DMS153 (cell line): ENCODE measurements around the gene SYCP2L.
A peak's percentile ranks its signal among the peaks of the same experiment; 100 is the strongest.
"Not testable (repeated sequence)": the region's sequence is repeated elsewhere in the genome, so short reads cannot be mapped to it uniquely, and the experiment has no call there.

ENCODE experiments used
- DNase-seq: peaks from one replicate; lab custom pipeline; 2025; lab: John Stamatoyannopoulos, UW

The SYCP2L gene

GRCh38 chr6:10880366-10880765 is 6.5 kb upstream of the SYCP2L start:
- DNase-seq, result no peak

- DNase-seq, result not testable (repeated sequence)
These were observed 4.6 kb upstream of the SYCP2L start for GRCh38 chr6:10882253-10882630.

- DNase-seq, result no peak
These were observed 4.1 kb upstream of the SYCP2L start for GRCh38 chr6:10882657-10883171.

- DNase-seq, result no peak
These were observed 3.3 kb upstream of the SYCP2L start for GRCh38 chr6:10883312-10884244.

GRCh38 chr6:10884245-10884972 is 2.4 kb upstream of the SYCP2L start:
- no peak for DNase-seq

GRCh38 chr6:10886365-10886690 is 524 bp upstream of the SYCP2L start:
- DNase-seq, result not testable (repeated sequence)

GRCh38 chr6:10890151-10890550 is 3.3 kb downstream of the SYCP2L start:
- DNase-seq, result no peak

- DNase-seq, result no peak
These were observed 5.1 kb downstream of the SYCP2L start for GRCh38 chr6:10891960-10892359.

GRCh38 chr6:10894958-10895357 is 8.1 kb downstream of the SYCP2L start:
- DNase-seq, result no peak

- DNase-seq, result no peak
These were observed 9.8 kb downstream of the SYCP2L start for GRCh38 chr6:10896691-10897090.

- no peak for DNase-seq
These were observed 14.9 kb downstream of the SYCP2L start for GRCh38 chr6:10901770-10902169.

- DNase-seq, result no peak
These were observed 17.2 kb downstream of the SYCP2L start for GRCh38 chr6:10904015-10904414.

- no peak for DNase-seq
These were observed 21.4 kb downstream of the SYCP2L start for GRCh38 chr6:10908228-10908627.

- DNase-seq, result not testable (repeated sequence)
These were observed 32.7 kb downstream of the SYCP2L start for GRCh38 chr6:10919520-10919919.

GRCh38 chr6:10933126-10933525 is 46.3 kb downstream of the SYCP2L start:
- DNase-seq, result no peak

GRCh38 chr6:10939840-10940239 is 53.0 kb downstream of the SYCP2L start:
- no peak for DNase-seq

- no peak for DNase-seq
These were observed 59.0 kb downstream of the SYCP2L start for GRCh38 chr6:10945845-10946244.

GRCh38 chr6:10947966-10948365 is 61.1 kb downstream of the SYCP2L start:
- DNase-seq, result no peak

GRCh38 chr6:10949579-10950490 is 63.0 kb downstream of the SYCP2L start:
- DNase-seq, result no peak

GRCh38 chr6:10951675-10952282 is 64.9 kb downstream of the SYCP2L start:
- DNase-seq, result no peak

GRCh38 chr6:10954590-10955010 is 67.7 kb downstream of the SYCP2L start:
- peak; percentile 47 for DNase-seq

- no peak for DNase-seq
These were observed 69.9 kb downstream of the SYCP2L start for GRCh38 chr6:10956776-10957175.
